GM21367 (cell line): ENCODE results near the gene MED12.

Experiments used
- ATAC-seq: cut with Tn5 transposase; IDR thresholded peaks from one replicate; pipeline ENCODE4 v1.9.1; 2021; ENCODE audit not compliant: unreplicated experiment

MED12 gene

GRCh38 chrX:71118032-71118984 lies at the start of gene MED12:
Gene MED12 (plus strand): TSS chrX:71118596. CDS start chrX:71118755, 159 bp downstream.
- peak; percentile 82 for ATAC-seq

- ATAC-seq = no peak
These were observed 47.9 kb upstream of the MED12 start for GRCh38 chrX:71070531-71070930.

GRCh38 chrX:71081330-71082123 lies 36.9 kb upstream of the MED12 start:
- no peak for ATAC-seq

DNA sequence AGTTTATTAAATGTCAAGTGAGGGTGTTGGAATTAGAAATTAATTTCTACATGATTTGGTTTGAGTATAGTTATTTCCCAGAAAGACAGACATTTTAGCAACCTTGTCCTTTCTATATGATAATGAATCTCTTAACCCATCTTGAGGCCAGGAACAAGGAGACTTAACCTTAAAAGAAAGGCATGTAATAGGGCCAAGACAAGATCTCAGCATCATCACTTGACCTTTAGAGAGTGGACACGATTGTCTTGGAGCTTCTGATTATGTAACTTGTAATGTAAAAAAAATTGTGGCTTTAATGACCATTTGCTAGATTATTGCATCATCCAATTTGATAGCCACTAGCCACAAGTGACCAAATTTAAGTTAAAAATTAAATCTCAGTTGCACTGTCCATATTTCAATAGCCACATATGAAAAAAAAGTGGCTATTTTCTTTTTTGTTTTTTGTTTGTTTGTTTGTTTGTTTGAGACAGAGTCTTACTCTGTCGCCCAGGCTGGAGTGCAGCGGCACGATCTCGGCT lies 36.2 kb upstream of the MED12 start:
- ATAC-seq = no peak

DNA sequence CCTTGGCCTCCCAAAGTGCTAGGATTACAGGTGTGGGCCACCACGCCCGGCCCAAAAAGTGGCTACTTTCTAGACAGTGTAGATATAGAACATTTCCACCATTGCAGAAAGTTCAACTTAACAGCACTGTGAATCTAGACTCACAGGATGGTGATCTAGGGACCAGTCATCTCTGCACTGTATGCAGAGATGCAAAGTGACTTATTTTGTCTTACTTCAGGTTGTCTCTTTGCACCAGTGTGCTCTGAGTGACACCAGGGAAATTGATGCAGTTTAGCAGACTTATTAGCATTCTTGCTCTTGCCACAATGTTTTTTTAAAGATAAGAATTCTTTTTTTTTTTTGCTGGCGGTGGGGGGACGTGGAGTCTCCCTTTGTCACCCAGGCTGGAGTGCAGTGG lies 35.6 kb upstream of the MED12 start:
- no peak for ATAC-seq

- no peak for ATAC-seq
These were observed 32.5 kb upstream of the MED12 start for GRCh38 chrX:71085900-71086299.

GRCh38 chrX:71091263-71091662 lies 27.1 kb upstream of the MED12 start:
- no peak for ATAC-seq

GRCh38 chrX:71095033-71095432 lies 23.4 kb upstream of the MED12 start:
- no peak for ATAC-seq

- ATAC-seq = peak; percentile 82
These were observed 22.8 kb upstream of the MED12 start, which contains the start of gene FOXO4 for GRCh38 chrX:71095555-71095980. Gene FOXO4 (plus strand): TSS chrX:71095851. CDS start chrX:71096529, 678 bp downstream.

GRCh38 chrX:71095981-71096759 lies 22.2 kb upstream of the MED12 start:
- ATAC-seq = peak; percentile 18

DNA sequence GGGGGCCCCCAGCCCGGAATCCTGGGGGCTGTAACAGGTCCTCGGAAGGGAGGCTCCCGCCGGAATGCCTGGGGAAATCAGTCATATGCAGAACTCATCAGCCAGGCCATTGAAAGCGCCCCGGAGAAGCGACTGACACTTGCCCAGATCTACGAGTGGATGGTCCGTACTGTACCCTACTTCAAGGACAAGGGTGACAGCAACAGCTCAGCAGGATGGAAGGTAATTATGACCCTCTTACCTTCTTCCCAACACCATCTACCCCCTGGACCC lies 21.7 kb upstream of the MED12 start:
- ATAC-seq = no peak

GRCh38 chrX:71098302-71098701 lies 20.1 kb upstream of the MED12 start:
- ATAC-seq = no peak

DNA sequence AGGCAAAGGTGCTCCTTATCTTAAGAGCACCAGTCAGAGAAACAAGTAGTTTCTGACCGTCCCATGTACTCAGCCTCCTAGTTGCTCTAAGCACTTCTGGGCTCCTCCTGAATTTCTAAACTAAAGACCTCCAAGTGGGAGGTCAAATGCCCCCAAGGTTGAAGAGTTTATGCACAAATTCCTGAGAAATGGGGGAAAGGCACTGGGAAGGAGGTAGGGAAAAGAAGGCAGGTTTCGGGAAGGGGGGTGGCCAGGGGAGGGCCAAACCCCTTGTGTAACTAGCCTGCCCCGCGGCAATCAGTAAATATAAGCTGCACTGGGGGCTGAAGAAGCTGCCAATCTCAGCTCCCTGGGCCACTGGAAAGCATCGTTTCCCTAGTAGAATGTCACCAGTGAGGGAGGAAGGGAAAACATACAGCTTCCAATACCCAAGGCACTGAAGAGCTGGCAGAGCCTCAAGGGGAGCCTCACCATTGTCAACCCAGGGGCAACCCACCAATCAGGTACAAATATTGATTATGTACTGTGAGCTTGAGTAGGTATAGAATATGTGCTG lies 19.4 kb upstream of the MED12 start:
- ATAC-seq = no peak

DNA sequence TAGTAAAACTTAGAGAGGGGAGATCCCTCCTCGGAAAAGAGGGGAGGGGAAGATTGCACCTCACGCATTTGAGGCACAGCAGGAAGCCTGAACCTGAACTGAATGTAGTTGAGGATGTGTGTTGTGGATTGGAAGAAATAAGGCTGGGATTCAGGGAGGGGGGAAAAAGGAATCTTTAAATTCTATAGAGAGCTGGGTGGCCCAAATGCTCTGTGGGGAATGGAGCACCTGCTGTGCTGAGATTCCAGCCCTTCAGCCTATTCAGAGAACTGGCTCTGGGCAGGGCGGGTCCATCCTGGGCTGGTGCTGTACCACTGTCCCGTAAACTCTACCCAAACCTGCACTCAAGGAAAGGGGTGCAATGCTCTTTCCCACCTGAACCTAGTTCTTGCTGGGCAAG lies 18.7 kb upstream of the MED12 start:
- no peak for ATAC-seq

GRCh38 chrX:71100581-71101505 lies 17.6 kb upstream of the MED12 start:
- ATAC-seq = no peak

DNA sequence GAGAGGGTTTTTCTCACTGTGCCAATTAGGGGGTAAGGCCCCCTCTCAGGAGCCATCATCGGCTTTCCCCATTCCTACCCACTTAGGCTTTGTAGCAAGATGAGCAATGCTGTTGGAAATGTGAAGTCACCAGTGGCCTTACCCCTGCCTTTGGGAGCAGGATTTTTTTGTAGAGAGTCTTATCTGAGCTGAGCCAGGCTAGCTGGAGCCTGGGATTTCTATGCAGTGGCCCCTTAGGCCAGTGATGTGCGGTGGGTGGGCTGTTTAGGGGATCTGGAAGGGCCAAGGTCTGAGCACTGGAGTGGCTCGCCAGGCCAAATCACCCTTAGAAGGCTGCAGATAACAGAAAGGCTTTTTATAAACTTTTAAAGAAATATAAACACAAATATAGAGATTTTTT lies 16.1 kb upstream of the MED12 start:
- no peak for ATAC-seq

GRCh38 chrX:71103110-71103983 lies 15.0 kb upstream of the MED12 start:
- no peak for ATAC-seq

DNA sequence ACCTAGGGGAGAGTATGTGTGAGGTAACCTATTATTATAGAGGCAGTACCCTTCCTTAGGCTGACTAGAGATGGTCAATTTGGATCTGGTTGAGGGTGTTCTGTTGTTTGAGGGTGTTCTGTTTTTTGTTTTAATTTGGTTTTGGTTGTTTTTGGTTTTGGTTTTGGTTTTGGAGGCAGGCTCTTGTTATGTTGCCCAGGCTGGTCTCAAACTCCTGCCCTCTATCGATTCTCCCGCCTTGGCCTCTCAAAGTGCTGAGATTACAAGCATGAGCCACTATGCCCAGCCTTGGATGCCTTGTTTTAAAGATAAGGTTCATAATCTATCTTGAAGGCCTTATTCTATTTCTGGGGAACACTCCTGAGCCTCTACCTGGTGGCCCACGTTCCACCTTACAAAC lies 12.8 kb upstream of the MED12 start:
- no peak for ATAC-seq

GRCh38 chrX:71106427-71106826 lies 12.0 kb upstream of the MED12 start, which contains the start of gene CXorf65:
Gene CXorf65 (minus strand): TSS chrX:71106740. CDS start chrX:71106556, 184 bp downstream.
- ATAC-seq = no peak
